CD14-positive monocyte (primary cell): ENCODE results near the gene IQGAP2. TPM values are rescaled to one million over a fixed set of nuclear protein-coding genes. Genes with fewer than 3 reads are reported as not detected.

ENCODE experiments used
- DNase-seq, 3 donors: peaks; one replicate each; pipeline ENCODE4 v3.0.0-alpha.2; 2011 to 2022
- H2AFZ ChIP-seq: 2 replicates; pipeline ENCODE4 v1.6.0; 2012; ENCODE audit warnings: mild to moderate bottlenecking, low read depth, low read length, inconsistent platforms; ENCODE audit not compliant: insufficient read depth, poor library complexity, severe bottlenecking
- H3K27ac ChIP-seq, 2 donors: 1 replicate in 1 of 2; 2 replicates in 1 of 2; pipeline ENCODE4 v1.5.1; 2012 to 2013; ENCODE audit warnings: low read length in 2 of 2, control low read depth in 1 of 2, inconsistent platforms in 1 of 2, low read depth in 1 of 2, mild to moderate bottlenecking in 1 of 2
- H3K27me3 ChIP-seq, 2 donors: one replicate each; pipeline versions ENCODE4 v1.6.0 to v1.6.1; 2011 to 2013; ENCODE audit warnings: low read length in 2 of 2; ENCODE audit not compliant: control insufficient read depth in 2 of 2, insufficient read depth in 2 of 2
- H3K36me3 ChIP-seq, 2 donors: replicated peaks in 1 of 2; 1 replicate in 1 of 2; 2 replicates in 1 of 2; pipeline versions ENCODE4 v1.5.1 to v1.6.1; 2012 to 2013; ENCODE audit warnings: low read length in 2 of 2, control low read depth in 1 of 2, inconsistent platforms in 1 of 2, mild to moderate bottlenecking in 1 of 2; ENCODE audit not compliant: insufficient read depth in 2 of 2, control insufficient read depth in 1 of 2
- H3K4me1 ChIP-seq, 2 donors: 1 replicate in 1 of 2; 2 replicates in 1 of 2; pipeline versions ENCODE4 v1.5.1 to v1.6.1; 2012 to 2013; ENCODE audit warnings: low read length in 2 of 2, control low read depth in 1 of 2, inconsistent platforms in 1 of 2, mild to moderate bottlenecking in 1 of 2, moderate library complexity in 1 of 2; ENCODE audit not compliant: insufficient read depth in 2 of 2, control insufficient read depth in 1 of 2
- H3K4me2 ChIP-seq: replicated peaks from 2 replicates; pipeline ENCODE3; 2012; ENCODE audit warnings: low read length, moderate library complexity, mild to moderate bottlenecking; ENCODE audit not compliant: poor library complexity, severe bottlenecking; ENCODE audit errors: extremely low read depth
- H3K4me3 ChIP-seq, 3 experiments: fragments of 200-600 bp in 1 of 3; sonication (generic) in 1 of 3; replicated peaks in 1 of 3; 1 replicate in 2 of 3; 2 replicates in 1 of 3; pipeline ENCODE4 v1.5.1; 2011 to 2013; ENCODE audit warnings: low read length in 3 of 3, mild to moderate bottlenecking in 3 of 3, control low read depth in 2 of 3, low read depth in 2 of 3, inconsistent platforms in 1 of 3, moderate library complexity in 1 of 3
- H3K79me2 ChIP-seq: 2 replicates; pipeline ENCODE4 v1.6.0; 2012; ENCODE audit warnings: mild to moderate bottlenecking, control low read depth, inconsistent platforms, low read length, moderate library complexity; ENCODE audit not compliant: insufficient read depth
- H3K9ac ChIP-seq: 2 replicates; pipeline ENCODE4 v1.6.0; 2017; ENCODE audit warnings: low read length, mild to moderate bottlenecking; ENCODE audit not compliant: insufficient read depth, poor library complexity, severe bottlenecking
- H3K9me3 ChIP-seq, 2 donors: replicated peaks in 1 of 2; 1 replicate in 1 of 2; 2 replicates in 1 of 2; pipeline versions ENCODE4 v1.5.1 to v1.6.1; 2012 to 2013; ENCODE audit warnings: low read length in 2 of 2, control low read depth in 1 of 2; ENCODE audit not compliant: control insufficient read depth in 1 of 2, insufficient read depth in 1 of 2
- H4K20me1 ChIP-seq: 2 replicates; pipeline ENCODE4 v1.6.0; 2012; ENCODE audit warnings: mild to moderate bottlenecking, low read length, control low read depth, moderate library complexity; ENCODE audit not compliant: insufficient read depth
- H3K27ac Mint-ChIP-seq, 7 donors: one replicate each; pipeline ENCODE4 v1.8.0; 2020; ENCODE audit warnings: mild to moderate bottlenecking in 7 of 7, mixed read lengths in 7 of 7, moderate library complexity in 6 of 7, inconsistent platforms in 2 of 7
- H3K27me3 Mint-ChIP-seq, 3 donors: one replicate each; pipeline ENCODE4 v1.8.0; 2021 to 2022; ENCODE audit warnings: low read depth in 3 of 3, mild to moderate bottlenecking in 3 of 3, mixed read lengths in 3 of 3, moderate library complexity in 3 of 3, inconsistent platforms in 1 of 3
- H3K36me3 Mint-ChIP-seq, 2 donors: one replicate each; pipeline ENCODE4 v1.8.0; 2020; ENCODE audit warnings: mixed read lengths in 2 of 2, inconsistent platforms in 1 of 2, mild to moderate bottlenecking in 1 of 2
- H3K4me1 Mint-ChIP-seq: one replicate; pipeline ENCODE4 v1.8.0; 2020; ENCODE audit warnings: mild to moderate bottlenecking, mixed read lengths
- H3K4me3 Mint-ChIP-seq, 2 donors: one replicate each; pipeline ENCODE4 v1.8.0; 2020; ENCODE audit warnings: mild to moderate bottlenecking in 2 of 2, mixed read lengths in 2 of 2, moderate library complexity in 1 of 2
- H3K9me3 Mint-ChIP-seq, 7 donors: one replicate each; pipeline ENCODE4 v1.8.0; 2020 to 2022; ENCODE audit warnings: mixed read lengths in 7 of 7, mild to moderate bottlenecking in 6 of 7, moderate library complexity in 6 of 7, inconsistent platforms in 2 of 7
- CTCF ChIP-seq: fragments of 200-600 bp; IDR thresholded peaks from one replicate; pipeline ENCODE4 v1.8.0; 2022; ENCODE audit warnings: antibody characterized with exemption, mild to moderate bottlenecking
- WGBS: methylation state at CpG from one replicate; pipeline ENCODE4 v1.1.5; 2013; ENCODE audit warnings: missing lambda C conversion rate; ENCODE audit not compliant: insufficient coverage; 5-methylcytosine and 5-hydroxymethylcytosine counted together
- intact Hi-C, 2 donors: fragments of 100-400 bp; cut with micrococcal nuclease; formaldehyde crosslinking; loops; one replicate each; pipeline versions ENCODE4 v1.15.0 to v1.15.1; 2023
- polyA plus RNA-seq, 3 donors: library from polyadenylated mRNA; depleted of rRNA in 1 of 3; unstranded in 2 of 3; stranded (reverse) in 1 of 3; fragments of 300-500 nt in 2 of 3; fragments of >200 nt in 1 of 3; fragmentation: Illumina TruSeq in 2 of 3; gene quantifications; 1 replicate in 2 of 3; 2 replicates in 1 of 3; pipeline ENCODE4 v1.2.3, GENCODE V29; 2012 to 2021

Gene IQGAP2
- polyA plus RNA-seq, 3 donors: 21.4 to 50.9 (median 35.4) TPM

DNA sequence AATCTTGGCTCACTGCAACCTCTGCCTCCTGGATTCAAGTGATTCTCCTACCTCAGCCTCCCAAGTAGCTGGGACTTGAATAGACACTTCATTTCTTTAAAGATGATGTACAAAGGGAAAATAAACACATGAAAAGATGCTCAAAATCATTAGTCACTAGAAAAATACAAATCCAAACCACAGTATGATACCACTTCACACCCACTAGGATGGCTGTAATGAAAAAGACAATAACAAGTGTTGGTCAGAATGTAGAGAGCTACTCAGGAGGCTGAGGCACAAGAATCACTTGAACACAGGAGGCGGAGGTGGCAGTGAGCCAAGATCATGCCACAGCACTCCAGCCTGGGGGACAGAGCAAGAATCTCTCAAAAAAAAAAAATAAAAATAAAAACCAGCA, 207.1 kb downstream of the IQGAP2 start:
- peaks cover 54 to 96% of the 10 kb centered on the region in 2 donors for H3K36me3 ChIP-seq
- no peak overlapping the region for H3K4me2 ChIP-seq
- no peaks in the 10 kb centered on the region for H3K9me3 Mint-ChIP-seq
- no peaks in the 10 kb centered on the region for H3K79me2 ChIP-seq
- no peaks in the 10 kb centered on the region for H3K9me3 ChIP-seq
- no peak for TF ChIP-seq CTCF
- H3K4me1 Mint-ChIP-seq: peaks cover 14% of the 10 kb centered on the region
- peaks cover 9% of the 10 kb centered on the region for H4K20me1 ChIP-seq
- H3K27me3 ChIP-seq: no peaks in the 10 kb centered on the region
- H2AFZ ChIP-seq: no peak overlapping the region
- no peak overlapping the region for H3K4me3 Mint-ChIP-seq
- no peak for DNase-seq
- H3K9ac ChIP-seq: no peak overlapping the region
- H3K4me1 ChIP-seq: no peaks in the 10 kb centered on the region
- intact Hi-C loops: no loop called here
- H3K36me3 Mint-ChIP-seq: peaks cover 70 to 80% of the 10 kb centered on the region in 2 donors
- H3K4me3 ChIP-seq: no peak overlapping the region
- H3K27ac ChIP-seq: no peak overlapping the region
- H3K27ac Mint-ChIP-seq: peak overlapping the region in 3 of 7 donors; percentile 24 to 78 (median 67)
- no CpG with 5 or more reads among the region's 1 CpG for WGBS
- H3K27me3 Mint-ChIP-seq: no peaks in the 10 kb centered on the region

GRCh38 chr5:76612942-76613341, 209.9 kb downstream of the IQGAP2 start:
- DNase-seq: no peak
- Mint-ChIP-seq H3K27me3 (peaks cover 0 to 2% (median 0%) of the 10 kb centered on the region in 3 donors), H3K4me1 (peaks cover 8% of the 10 kb centered on the region), H3K27ac (peak overlapping the region in 5 of 7 donors; percentile 23 to 66 (median 50)), H3K4me3 (no peak overlapping the region), H3K9me3 (no peaks in the 10 kb centered on the region), H3K36me3 (peaks cover 68 to 79% of the 10 kb centered on the region in 2 donors)
- Histone ChIP-seq H3K4me3 (no peak overlapping the region), H4K20me1 (peaks cover 4% of the 10 kb centered on the region), H3K4me2 (no peak overlapping the region), H3K27me3 (no peaks in the 10 kb centered on the region), H3K36me3 (peaks cover 49 to 96% of the 10 kb centered on the region in 2 donors), H3K4me1 (no peaks in the 10 kb centered on the region), H3K9ac (no peak overlapping the region), H3K27ac (no peak overlapping the region), H3K9me3 (no peaks in the 10 kb centered on the region), H3K79me2 (no peaks in the 10 kb centered on the region), H2AFZ (no peak overlapping the region)
- no peak for TF ChIP-seq CTCF
- intact Hi-C loops: no loop called here
- 87% methylated on average over 3 of the region's 5 CpGs for WGBS
